Muscle of leg (tissue), 11 donors: ENCODE measurements around the gene PRKCZ. TPM values are rescaled to one million over a fixed set of nuclear protein-coding genes. Genes with fewer than 3 reads are reported as not detected.

ENCODE experiments used
- DNase-seq: peaks from one replicate; pipeline ENCODE4 v3.0.0; 2013
- H3K27ac ChIP-seq: one replicate; pipeline ENCODE4 v1.5.1; 2013; ENCODE audit warnings: mild to moderate bottlenecking, low read length, control low read depth
- H3K27me3 ChIP-seq: one replicate; pipeline ENCODE4 v1.6.1; 2013; ENCODE audit warnings: low read length; ENCODE audit not compliant: control insufficient read depth, insufficient read depth
- H3K36me3 ChIP-seq: one replicate; pipeline ENCODE4 v1.6.1; 2013; ENCODE audit warnings: low read length; ENCODE audit not compliant: control insufficient read depth, insufficient read depth
- H3K4me1 ChIP-seq: one replicate; pipeline ENCODE4 v1.6.1; 2013; ENCODE audit warnings: low read length; ENCODE audit not compliant: control insufficient read depth, insufficient read depth
- H3K4me3 ChIP-seq: one replicate; pipeline ENCODE4 v1.5.1; 2013; ENCODE audit warnings: low read length, control low read depth
- H3K9me3 ChIP-seq: replicated peaks from 2 replicates; pipeline ENCODE4 v1.6.1; 2013; ENCODE audit warnings: low read depth, low read length; ENCODE audit not compliant: control insufficient read depth
- WGBS: methylation state at CpG from one replicate; pipeline ENCODE4 v1.1.5; 2013; ENCODE audit warnings: missing lambda C conversion rate; ENCODE audit not compliant: insufficient coverage; 5-methylcytosine and 5-hydroxymethylcytosine counted together
- polyA plus RNA-seq, 8 donors: library from polyadenylated mRNA; unstranded; fragments of 120-200 nt; gene quantifications; one replicate each; pipeline versions ENCODE4 v1.2.1 to v1.2.3, GENCODE V29; 2013; ENCODE audit warnings: inconsistent platforms in 1 of 8, low replicate concordance in 1 of 8; ENCODE audit not compliant: insufficient read length in 8 of 8, insufficient read depth in 1 of 8
- total RNA-seq: library from RNA; stranded (reverse); fragments of 120-200 nt; gene quantifications from one replicate; pipeline ENCODE4 v1.2.4, GENCODE V29; 2013

Gene PRKCZ
- total and polyA plus RNA-seq, 9 donors = 4.0 to 10.5 (median 5.7) TPM

- Histone ChIP-seq H3K36me3 (no peaks in the 10 kb centered on the region), H3K9me3 (peaks cover 15% of the 10 kb centered on the region), H3K27me3 (peaks cover 41% of the 10 kb centered on the region), H3K4me1 (peaks cover 19% of the 10 kb centered on the region), H3K27ac (no peak overlapping the region), H3K4me3 (no peak overlapping the region)
- 68% methylated on average over 35 of the region's 38 CpGs for WGBS
- no peak for DNase-seq
Measured at GRCh38 chr1:2074944-2075740, 24.9 kb downstream of the PRKCZ start.

DNA sequence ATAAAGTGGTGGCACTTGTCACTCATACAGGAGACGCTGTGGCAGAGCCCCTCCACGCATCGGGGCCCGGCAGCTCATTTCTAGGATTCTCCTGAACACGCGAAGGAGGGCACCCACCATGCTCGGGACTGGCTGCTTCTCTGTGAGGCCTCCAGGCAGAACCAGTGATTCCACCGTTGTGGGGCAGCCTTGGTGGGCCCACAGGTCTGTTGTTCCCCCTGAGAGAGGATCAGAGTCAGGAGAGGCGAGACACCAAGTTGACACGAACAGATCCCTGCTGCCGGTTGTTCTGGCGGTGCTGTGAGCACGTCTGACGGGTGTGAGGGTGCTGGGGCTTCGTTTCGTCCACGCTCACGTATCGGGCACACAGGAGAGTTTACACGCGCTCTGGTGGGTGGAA, 26.6 kb downstream of the PRKCZ start:
- Histone ChIP-seq H3K27ac (no peak overlapping the region), H3K36me3 (no peaks in the 10 kb centered on the region), H3K4me3 (no peak overlapping the region), H3K27me3 (peaks cover 41% of the 10 kb centered on the region), H3K9me3 (peaks cover 15% of the 10 kb centered on the region), H3K4me1 (peaks cover 15% of the 10 kb centered on the region)
- 93% methylated on average over 21 of the region's 21 CpGs for WGBS
- DNase-seq = no peak

GRCh38 chr1:2078170-2078569, 28.0 kb downstream of the PRKCZ start:
- H3K4me1 ChIP-seq = peaks cover 10% of the 10 kb centered on the region
- 100% methylated on average over 2 of the region's 7 CpGs for WGBS
- H3K27me3 ChIP-seq = peaks cover 37% of the 10 kb centered on the region
- H3K36me3 ChIP-seq = no peaks in the 10 kb centered on the region
- H3K4me3 ChIP-seq = no peak overlapping the region
- DNase-seq = no peak
- peaks cover 15% of the 10 kb centered on the region for H3K9me3 ChIP-seq
- no peak overlapping the region for H3K27ac ChIP-seq

GRCh38 chr1:2079396-2080085, 29.3 kb downstream of the PRKCZ start:
- Histone ChIP-seq H3K27ac (no peak overlapping the region), H3K27me3 (peaks cover 24% of the 10 kb centered on the region), H3K36me3 (no peaks in the 10 kb centered on the region), H3K4me3 (no peak overlapping the region), H3K9me3 (peaks cover 15% of the 10 kb centered on the region), H3K4me1 (no peaks in the 10 kb centered on the region)
- no peak for DNase-seq
- WGBS = 92% methylated on average over 25 of the region's 28 CpGs

- Histone ChIP-seq H3K9me3 (peaks cover 15% of the 10 kb centered on the region), H3K27me3 (peaks cover 18% of the 10 kb centered on the region), H3K4me3 (no peak overlapping the region), H3K4me1 (no peaks in the 10 kb centered on the region), H3K27ac (no peak overlapping the region), H3K36me3 (no peaks in the 10 kb centered on the region)
- WGBS = 92% methylated on average over 16 of the region's 16 CpGs
- no peak for DNase-seq
Measured at GRCh38 chr1:2080140-2080539, 29.9 kb downstream of the PRKCZ start.

DNA sequence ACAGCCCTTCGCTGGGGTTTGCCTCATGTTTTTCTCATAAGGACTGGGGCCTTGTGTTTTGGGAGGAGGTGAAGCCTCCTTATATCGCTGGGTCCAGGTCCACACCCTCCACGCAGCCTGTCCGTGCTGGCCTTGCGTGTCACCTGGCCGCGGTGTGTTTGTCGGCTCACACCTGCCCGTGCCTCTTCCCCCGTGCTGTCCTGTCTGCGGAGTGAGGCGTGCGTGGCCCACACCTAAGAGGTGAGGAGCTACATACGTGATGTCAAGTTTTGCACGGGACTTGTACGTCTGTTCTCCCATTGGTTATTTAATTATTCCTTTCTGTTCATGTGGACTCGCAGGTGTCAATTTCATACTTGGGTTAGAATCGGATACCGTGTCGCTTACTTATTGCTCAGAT, 30.7 kb downstream of the PRKCZ start:
- 94% methylated on average over 14 of the region's 20 CpGs for WGBS

GRCh38 chr1:2081326-2081885, 31.2 kb downstream of the PRKCZ start:
- WGBS = 87% methylated on average over 12 of the region's 20 CpGs
- DNase-seq = no peak
- Histone ChIP-seq H3K4me3 (no peak overlapping the region), H3K36me3 (no peaks in the 10 kb centered on the region), H3K4me1 (no peaks in the 10 kb centered on the region), H3K9me3 (peaks cover 15% of the 10 kb centered on the region), H3K27me3 (peaks cover 14% of the 10 kb centered on the region), H3K27ac (no peak overlapping the region)

More for the DNA sequence above, 30.7 kb downstream of the PRKCZ start:
- no peaks in the 10 kb centered on the region for H3K4me1 ChIP-seq
- no peak overlapping the region for H3K4me3 ChIP-seq
- no peaks in the 10 kb centered on the region for H3K36me3 ChIP-seq
- H3K27me3 ChIP-seq = peaks cover 14% of the 10 kb centered on the region
- no peak overlapping the region for H3K27ac ChIP-seq
- peaks cover 15% of the 10 kb centered on the region for H3K9me3 ChIP-seq
- no peak for DNase-seq

DNA sequence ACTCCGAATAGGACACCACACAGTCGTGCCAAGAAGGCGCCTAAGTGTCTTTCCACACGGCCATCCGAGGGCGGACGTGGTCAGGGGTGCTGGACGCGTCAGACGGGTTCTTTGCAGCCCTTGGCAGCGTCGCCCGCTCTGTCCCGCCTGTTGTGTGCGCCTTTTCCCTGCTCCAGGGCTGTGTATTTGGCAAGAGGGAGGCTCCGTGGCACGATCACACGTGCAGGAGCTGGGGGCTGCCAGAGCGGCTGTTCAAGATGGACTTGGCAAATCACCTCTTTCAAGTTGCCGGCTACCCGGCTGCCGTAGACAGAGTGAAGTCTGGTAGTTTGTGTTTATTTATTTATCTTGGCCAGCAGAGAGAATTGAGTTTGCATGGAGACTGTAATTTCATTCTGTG, 31.9 kb downstream of the PRKCZ start:
- WGBS = 93% methylated on average over 18 of the region's 22 CpGs
- no peak for DNase-seq
- H3K27ac ChIP-seq = no peak overlapping the region
- H3K9me3 ChIP-seq = peaks cover 15% of the 10 kb centered on the region
- H3K4me3 ChIP-seq = no peak overlapping the region
- H3K36me3 ChIP-seq = no peaks in the 10 kb centered on the region
- no peaks in the 10 kb centered on the region for H3K4me1 ChIP-seq
- H3K27me3 ChIP-seq = peaks cover 15% of the 10 kb centered on the region

GRCh38 chr1:2083666-2084065, 33.5 kb downstream of the PRKCZ start:
- no peaks in the 10 kb centered on the region for H3K36me3 ChIP-seq
- peaks cover 8% of the 10 kb centered on the region for H3K9me3 ChIP-seq
- no peak for DNase-seq
- H3K4me1 ChIP-seq = peaks cover 5% of the 10 kb centered on the region
- H3K27ac ChIP-seq = no peak overlapping the region
- WGBS = 85% methylated on average over 13 of the region's 18 CpGs
- H3K4me3 ChIP-seq = no peak overlapping the region
- peaks cover 17% of the 10 kb centered on the region for H3K27me3 ChIP-seq

GRCh38 chr1:2084306-2084705, 34.1 kb downstream of the PRKCZ start:
- Histone ChIP-seq H3K36me3 (no peaks in the 10 kb centered on the region), H3K27ac (no peak overlapping the region), H3K4me3 (no peak overlapping the region), H3K27me3 (peaks cover 19% of the 10 kb centered on the region), H3K4me1 (peaks cover 6% of the 10 kb centered on the region), H3K9me3 (peaks cover 5% of the 10 kb centered on the region)
- DNase-seq = no peak
- WGBS = 84% methylated on average over 14 of the region's 20 CpGs
